Ovary (tissue), 9 donors: Measurements from ENCODE around the gene SRCIN1. TPM values are rescaled to one million over a fixed set of nuclear protein-coding genes. Genes with fewer than 3 reads are reported as not detected.

Source experiments
- DNase-seq, 5 donors: peaks; one replicate each; pipeline ENCODE4 v3.0.0-alpha.2; 2019 to 2020
- H3K27ac ChIP-seq, 2 donors: fragments of 200-600 bp; one replicate each; pipeline versions ENCODE4 v1.5.1 to v1.8.0; 2019 to 2022
- H3K27me3 ChIP-seq: fragments of 200-600 bp; one replicate; pipeline ENCODE4 v1.8.0; 2022
- H3K36me3 ChIP-seq: fragments of 200-600 bp; sonication (generic); one replicate; pipeline ENCODE4 v1.5.1; 2019
- H3K4me1 ChIP-seq: one replicate; pipeline ENCODE4 v1.8.1; 2013; ENCODE audit warnings: mild to moderate bottlenecking, moderate library complexity; ENCODE audit not compliant: insufficient read depth
- H3K4me3 ChIP-seq: fragments of 200-600 bp; sonication (generic); one replicate; pipeline ENCODE4 v1.5.1; 2017
- H3K9me3 ChIP-seq, 2 donors: fragments of 200-600 bp in 1 of 2; sonication (generic) in 1 of 2; one replicate each; pipeline versions ENCODE4 v1.5.1 to v1.8.1; 2013 to 2019; ENCODE audit warnings: mild to moderate bottlenecking in 1 of 2, moderate library complexity in 1 of 2
- EP300 ChIP-seq: sonication (generic); formaldehyde crosslinking; IDR thresholded peaks from one replicate; pipeline ENCODE4 v1.6.1; 2017; ENCODE audit warnings: antibody characterized with exemption
- POLR2A ChIP-seq: fragments of 450-650 bp; IDR thresholded peaks from one replicate; pipeline ENCODE4 v1.6.1; 2017; ENCODE audit warnings: antibody characterized with exemption, mild to moderate bottlenecking, moderate library complexity
- WGBS, 3 donors: extraction: QIAGEN DNeasy Blood & Tissue Kit in 1 of 3; methylation state at CpG; one replicate each; pipeline versions ENCODE4 v1.1.5 to v1.1.7; 2013 to 2017; 5-methylcytosine and 5-hydroxymethylcytosine counted together
- intact Hi-C, 4 donors: fragments of 100-400 bp; cut with DNase I; formaldehyde crosslinking; loops; one replicate each; pipeline versions ENCODE4 v1.11.0 to v1.15.1; 2022 to 2023
- polyA plus RNA-seq, 2 donors: library from polyadenylated mRNA; stranded (reverse); fragments of 200-250 nt in 1 of 2; fragments of 350-450 nt in 1 of 2; fragmentation: Illumina TruSeq in 1 of 2; extraction: RNeasy Lipid Tissue Mini Kit (QIAGEN cat#74804) in 1 of 2; gene quantifications; one replicate each; pipeline ENCODE4 v1.2.3, GENCODE V29; 2013 to 2014
- total RNA-seq, 7 donors: library from RNA; depleted of rRNA in 2 of 7; stranded (reverse); fragments of >200 nt in 2 of 7; fragmentation: NEBNext Ultra II Directional in 3 of 7; extraction: Animal tissue kit (Norgen Biotek cat#: 25700) in 3 of 7; gene quantifications; one replicate each; pipeline versions ENCODE4 v1.1.0 to v1.2.4, GENCODE V29; 2016 to 2023
- TF ChIP-seq, protein P1 (sequence below), 3 donors: fragments of 450-650 bp in 2 of 3; fragments of 200-600 bp in 1 of 3; IDR thresholded peaks; one replicate each; pipeline versions ENCODE4 v1.5.1 to v1.8.0; 2016 to 2022; ENCODE audit warnings: antibody characterized with exemption in 3 of 3, mild to moderate bottlenecking in 1 of 3
- donor health status: DM: no; HTN: no; CAD: no; lungs with moderate emphysema.
- donor health status: DM: no; HTN: no; CAD: no.
- donor health status: Bipolar disorder and iron deficiency.
- donor health status: DM: yes; HTN: yes; CAD: no.
- donor health status: DM: no; HTN: no; CAD: no.
- donor health status: DM: yes; HTN: yes; CAD: no.

The SRCIN1 gene
- total and polyA plus RNA-seq, 9 donors: 0.18 to 3.0 (median 1.0) TPM

DNA sequence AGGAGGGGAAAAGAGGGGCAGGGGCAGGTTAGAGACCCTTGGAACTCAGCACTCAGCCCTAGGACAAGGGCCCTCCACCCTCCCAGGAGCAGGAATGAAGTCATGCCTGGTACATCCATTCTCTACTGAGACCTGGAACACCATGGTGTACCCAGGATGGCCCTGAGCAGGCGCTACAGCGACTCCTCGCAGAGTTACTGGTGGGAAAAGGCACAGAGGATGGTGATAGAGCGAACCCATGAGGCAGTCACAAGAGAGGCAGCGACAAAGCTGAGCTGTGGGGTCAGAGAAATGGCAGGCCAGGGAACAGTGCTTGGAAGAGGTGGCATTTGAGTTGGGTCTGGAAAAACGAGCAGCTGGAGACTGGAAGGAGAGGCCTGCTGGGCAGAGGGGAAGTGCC lies 37.5 kb downstream of the SRCIN1 start:
- Histone ChIP-seq H3K27ac (no peak overlapping the region), H3K27me3 (no peaks in the 10 kb centered on the region), H3K4me3 (no peak overlapping the region), H3K9me3 (no peaks in the 10 kb centered on the region), H3K36me3 (no peaks in the 10 kb centered on the region), H3K4me1 (no peaks in the 10 kb centered on the region)
- intact Hi-C loops: no loop called here
- 65 to 81% (median 76%) methylated on average over 6 of the region's 6 CpGs for WGBS, 3 donors
- TF ChIP-seq EP300 (no peak), POLR2A (no peak)
- TF ChIP-seq, protein P1, sequence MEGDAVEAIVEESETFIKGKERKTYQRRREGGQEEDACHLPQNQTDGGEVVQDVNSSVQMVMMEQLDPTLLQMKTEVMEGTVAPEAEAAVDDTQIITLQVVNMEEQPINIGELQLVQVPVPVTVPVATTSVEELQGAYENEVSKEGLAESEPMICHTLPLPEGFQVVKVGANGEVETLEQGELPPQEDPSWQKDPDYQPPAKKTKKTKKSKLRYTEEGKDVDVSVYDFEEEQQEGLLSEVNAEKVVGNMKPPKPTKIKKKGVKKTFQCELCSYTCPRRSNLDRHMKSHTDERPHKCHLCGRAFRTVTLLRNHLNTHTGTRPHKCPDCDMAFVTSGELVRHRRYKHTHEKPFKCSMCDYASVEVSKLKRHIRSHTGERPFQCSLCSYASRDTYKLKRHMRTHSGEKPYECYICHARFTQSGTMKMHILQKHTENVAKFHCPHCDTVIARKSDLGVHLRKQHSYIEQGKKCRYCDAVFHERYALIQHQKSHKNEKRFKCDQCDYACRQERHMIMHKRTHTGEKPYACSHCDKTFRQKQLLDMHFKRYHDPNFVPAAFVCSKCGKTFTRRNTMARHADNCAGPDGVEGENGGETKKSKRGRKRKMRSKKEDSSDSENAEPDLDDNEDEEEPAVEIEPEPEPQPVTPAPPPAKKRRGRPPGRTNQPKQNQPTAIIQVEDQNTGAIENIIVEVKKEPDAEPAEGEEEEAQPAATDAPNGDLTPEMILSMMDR (IDR thresholded peaks at IDR 0.05): no peak
- DNase-seq: no peak

DNA sequence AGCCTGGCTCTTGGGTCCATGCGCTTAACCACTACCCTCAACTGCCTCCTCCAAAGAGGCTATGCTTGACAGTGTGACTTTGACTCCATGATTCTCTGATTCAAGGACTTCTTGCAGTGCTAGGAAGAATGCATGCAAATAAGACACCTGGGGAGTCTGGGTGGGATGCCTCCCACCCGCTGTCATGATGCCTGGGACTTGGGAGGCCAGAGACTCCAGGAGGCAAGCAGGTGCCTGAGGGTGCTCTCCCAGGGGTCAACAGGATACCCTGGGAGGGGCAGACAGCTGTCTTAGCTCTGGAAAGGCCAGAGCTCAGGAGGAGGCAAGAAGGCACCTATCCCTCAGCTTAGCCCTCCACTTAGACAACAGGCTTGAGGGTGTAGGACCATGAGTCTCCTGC lies 38.4 kb downstream of the SRCIN1 start:
- 77 to 95% (median 91%) methylated on average over 2 of the region's 2 CpGs for WGBS, 3 donors
- intact Hi-C loops: no loop called here
- Histone ChIP-seq H3K9me3 (no peaks in the 10 kb centered on the region), H3K4me3 (no peak overlapping the region), H3K27ac (no peak overlapping the region), H3K4me1 (no peaks in the 10 kb centered on the region), H3K36me3 (no peaks in the 10 kb centered on the region), H3K27me3 (no peaks in the 10 kb centered on the region)
- DNase-seq: no peak
- no peak for TF ChIP-seq EP300
- no peak for TF ChIP-seq POLR2A
- TF ChIP-seq, protein P1 (IDR thresholded peaks at IDR 0.05): no peak

DNA sequence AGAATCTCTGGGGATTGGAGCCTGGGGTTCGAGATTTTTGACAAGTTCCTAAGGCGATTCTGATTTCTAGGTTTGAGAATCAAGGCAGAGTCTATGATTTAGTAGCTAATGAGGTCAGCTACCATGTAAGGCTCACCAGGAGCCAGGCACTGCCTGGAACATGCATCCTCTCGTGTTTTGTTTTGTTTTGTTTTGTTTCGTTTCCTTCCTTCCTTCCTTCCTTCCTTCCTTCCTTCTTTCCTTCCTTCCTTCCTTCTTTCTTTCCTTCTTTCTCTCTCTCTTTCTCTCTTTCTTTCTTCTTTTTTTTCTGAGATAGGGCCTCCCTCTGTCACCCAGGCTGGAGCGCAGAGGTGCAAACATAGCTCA lies 39.1 kb downstream of the SRCIN1 start:
- Histone ChIP-seq H3K9me3 (no peaks in the 10 kb centered on the region), H3K4me3 (no peak overlapping the region), H3K4me1 (no peaks in the 10 kb centered on the region), H3K27ac (no peak overlapping the region), H3K36me3 (no peaks in the 10 kb centered on the region), H3K27me3 (peaks cover 3% of the 10 kb centered on the region)
- no peak for TF ChIP-seq POLR2A
- TF ChIP-seq, protein P1 (IDR thresholded peaks at IDR 0.05): no peak
- TF ChIP-seq EP300: no peak
- intact Hi-C loops: no loop called here
- no peak for DNase-seq
- WGBS, 3 donors: 73 to 81% (median 78%) methylated on average over 5 of the region's 5 CpGs

DNA sequence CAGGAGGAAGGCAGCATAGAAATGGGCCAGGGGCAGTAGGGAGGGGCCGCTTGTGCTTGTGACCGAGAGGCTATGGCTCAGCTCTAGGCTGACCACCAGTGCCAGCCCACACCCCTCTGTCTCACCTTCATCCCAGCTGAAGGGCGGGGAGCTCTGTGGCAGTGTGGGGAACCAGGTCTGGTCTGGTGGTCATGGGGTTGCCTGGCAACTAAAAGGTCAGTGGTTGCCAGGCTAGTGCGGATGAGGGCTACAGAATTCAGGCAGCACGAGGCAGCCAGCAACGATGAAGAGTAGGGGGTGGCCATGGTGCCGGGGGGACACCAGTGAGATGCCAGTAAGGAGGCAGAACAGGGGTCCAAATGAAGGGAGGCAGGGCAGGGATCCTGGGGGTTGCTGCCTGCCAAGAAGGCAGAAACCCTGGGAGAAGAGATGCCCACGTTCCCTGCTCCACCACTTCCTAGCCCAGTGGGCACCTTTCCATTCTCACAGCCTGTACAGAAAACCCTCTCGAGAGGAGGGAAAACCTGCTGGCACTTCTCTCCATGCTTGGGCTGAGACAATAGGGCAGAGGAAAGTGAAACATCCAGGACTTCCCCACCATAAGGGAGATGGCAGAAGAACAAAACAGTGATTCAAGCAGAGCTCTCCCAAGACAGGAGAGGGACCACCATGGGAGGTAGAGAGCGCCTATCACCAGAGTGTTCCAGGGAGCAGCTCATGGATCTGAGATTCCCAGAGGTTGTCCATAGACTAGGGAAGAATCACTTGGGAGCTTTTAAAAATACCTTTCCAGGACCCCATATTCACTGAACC lies 39.7 kb downstream of the SRCIN1 start:
- Histone ChIP-seq H3K27me3 (peaks cover 3% of the 10 kb centered on the region), H3K27ac (no peak overlapping the region), H3K4me1 (no peaks in the 10 kb centered on the region), H3K4me3 (no peak overlapping the region), H3K36me3 (no peaks in the 10 kb centered on the region), H3K9me3 (no peaks in the 10 kb centered on the region)
- intact Hi-C loops: no loop called here
- DNase-seq: no peak
- WGBS, 3 donors: 59 to 69% (median 65%) methylated on average over 10 of the region's 10 CpGs
- TF ChIP-seq POLR2A: no peak
- TF ChIP-seq EP300: no peak
- TF ChIP-seq, protein P1 (IDR thresholded peaks at IDR 0.05): no peak
